HEK293 (cell line): ENCODE data around the gene BRD3.

ENCODE experiments used
- CTCF ChIA-PET: fragments of 350-600 bp; formaldehyde crosslinking; extraction: SDS; loops from one replicate; lab custom pipeline; 2021; ENCODE audit warnings: antibody characterized with exemption; lab: Yijun Ruan, JAX
- POLR2A ChIA-PET: fragments of 300-600 bp; formaldehyde crosslinking; extraction: SDS; loops from one replicate; lab custom pipeline; 2020; ENCODE audit warnings: antibody characterized with exemption, inconsistent platforms; lab: Yijun Ruan, JAX
- H3K27ac ChIP-seq: fragments of 200-500 bp; sonication (Bioruptor generic); 2 replicates; pipeline ENCODE4 v1.5.1; 2014; ENCODE audit warnings: low read depth, low read length, control low read depth, inconsistent platforms; ENCODE audit errors: extremely low read depth
- H3K36me3 ChIP-seq, 2 experiments: fragments of 200-500 bp in 1 of 2; sonication (Bioruptor generic) in 1 of 2; 1 replicate in 1 of 2; 2 replicates in 1 of 2; pipeline ENCODE4 v1.5.1; 2014 to 2017; ENCODE audit warnings: inconsistent platforms in 2 of 2, low read length in 2 of 2; ENCODE audit not compliant: control insufficient read depth in 2 of 2, insufficient read depth in 1 of 2
- H3K4me1 ChIP-seq: fragments of 200-500 bp; sonication (Bioruptor generic); 2 replicates; pipeline ENCODE4 v1.5.1; 2014; ENCODE audit warnings: mild to moderate bottlenecking, low read length, inconsistent platforms; ENCODE audit not compliant: control insufficient read depth, insufficient read depth
- H3K4me3 ChIP-seq: 2 replicates; pipeline ENCODE4 v1.5.1; 2011; ENCODE audit warnings: low read depth, mild to moderate bottlenecking, control low read depth, low read length, moderate library complexity
- H3K9me3 ChIP-seq: fragments of 200-500 bp; sonication (Bioruptor generic); 2 replicates; pipeline ENCODE4 v1.5.1; 2014; ENCODE audit warnings: low read depth, low read length, inconsistent platforms; ENCODE audit not compliant: control insufficient read depth, insufficient read depth
- AEBP2 ChIP-seq: fragments of 450-650 bp; formaldehyde crosslinking; IDR thresholded peaks from 2 replicates; pipeline ENCODE4 v1.5.1; 2016; ENCODE audit warnings: missing biosample characterization, missing genetic modification characterization, borderline replicate concordance
- GLIS1 ChIP-seq: fragments of 450-650 bp; formaldehyde crosslinking; IDR thresholded peaks from 2 replicates; pipeline ENCODE4 v1.5.1; 2016; ENCODE audit warnings: missing biosample characterization, missing genetic modification characterization
- IKZF3 ChIP-seq: fragments of 450-650 bp; IDR thresholded peaks from 2 replicates; pipeline ENCODE4 v1.5.0; 2018; ENCODE audit warnings: missing biosample characterization, mild to moderate bottlenecking, missing genetic modification characterization, moderate library complexity
- KLF10 ChIP-seq: fragments of 450-650 bp; IDR thresholded peaks from 2 replicates; pipeline ENCODE4 v1.5.1; 2018; ENCODE audit warnings: missing biosample characterization, mild to moderate bottlenecking, missing genetic modification characterization
- KLF17 ChIP-seq: fragments of 450-650 bp; formaldehyde crosslinking; IDR thresholded peaks from 2 replicates; pipeline ENCODE4 v1.5.1; 2016; ENCODE audit warnings: missing biosample characterization, missing genetic modification characterization
- KLF8 ChIP-seq: fragments of 450-650 bp; formaldehyde crosslinking; IDR thresholded peaks from 2 replicates; pipeline ENCODE4 v1.5.1; 2016; ENCODE audit warnings: missing biosample characterization, missing genetic modification characterization
- PRDM10 ChIP-seq: fragments of 450-650 bp; formaldehyde crosslinking; IDR thresholded peaks from 2 replicates; pipeline ENCODE4 v1.5.1; 2016; ENCODE audit warnings: missing biosample characterization, missing genetic modification characterization
- SETDB1 ChIP-seq: IDR thresholded peaks from one replicate; pipeline ENCODE4 v1.6.1; 2017; ENCODE audit warnings: mild to moderate bottlenecking, low read length, moderate library complexity, mixed read lengths; ENCODE audit not compliant: insufficient read length
- SP3 ChIP-seq: fragments of 450-650 bp; formaldehyde crosslinking; IDR thresholded peaks from 2 replicates; pipeline ENCODE4 v1.5.1; 2016; ENCODE audit warnings: missing biosample characterization, missing genetic modification characterization
- SP7 ChIP-seq: fragments of 450-650 bp; formaldehyde crosslinking; IDR thresholded peaks from 2 replicates; pipeline ENCODE4 v1.5.1; 2016; ENCODE audit warnings: missing biosample characterization, missing genetic modification characterization
- ZBTB17 ChIP-seq: fragments of 450-650 bp; formaldehyde crosslinking; IDR thresholded peaks from 2 replicates; pipeline ENCODE4 v1.5.1; 2016; ENCODE audit warnings: missing biosample characterization, missing genetic modification characterization
- ZBTB49 ChIP-seq: fragments of 450-650 bp; formaldehyde crosslinking; IDR thresholded peaks from 2 replicates; pipeline ENCODE4 v1.5.1; 2016; ENCODE audit warnings: missing biosample characterization, missing genetic modification characterization, low read depth
- ZNF2 ChIP-seq: fragments of 450-650 bp; formaldehyde crosslinking; IDR thresholded peaks from 2 replicates; pipeline ENCODE4 v1.5.1; 2016; ENCODE audit warnings: missing biosample characterization, missing genetic modification characterization
- ZNF354C ChIP-seq: fragments of 450-650 bp; formaldehyde crosslinking; IDR thresholded peaks from 2 replicates; pipeline ENCODE4 v1.5.1; 2016; ENCODE audit warnings: missing biosample characterization, missing genetic modification characterization, low read depth, borderline replicate concordance
- ZNF501 ChIP-seq: fragments of 450-650 bp; formaldehyde crosslinking; IDR thresholded peaks from 2 replicates; pipeline ENCODE4 v1.5.1; 2016; ENCODE audit warnings: missing biosample characterization, missing genetic modification characterization
- ZNF518A ChIP-seq: fragments of 450-650 bp; formaldehyde crosslinking; conservative IDR thresholded peaks from 2 replicates; pipeline ENCODE4 v1.5.1; 2016; ENCODE audit warnings: low read depth, missing biosample characterization, missing genetic modification characterization
- ZNF623 ChIP-seq: fragments of 450-650 bp; formaldehyde crosslinking; IDR thresholded peaks from 2 replicates; pipeline ENCODE4 v1.5.1; 2016; ENCODE audit warnings: missing biosample characterization, missing genetic modification characterization
- ZNF654 ChIP-seq: fragments of 450-650 bp; formaldehyde crosslinking; IDR thresholded peaks from 2 replicates; pipeline ENCODE4 v1.5.1; 2016; ENCODE audit warnings: low read depth, missing biosample characterization, missing genetic modification characterization
- ZNF670 ChIP-seq: fragments of 450-650 bp; formaldehyde crosslinking; IDR thresholded peaks from 2 replicates; pipeline ENCODE4 v1.5.1; 2016; ENCODE audit warnings: missing biosample characterization, missing genetic modification characterization, low read depth
- ZNF843 ChIP-seq: fragments of 450-650 bp; formaldehyde crosslinking; IDR thresholded peaks from 2 replicates; pipeline ENCODE4 v1.5.1; 2016; ENCODE audit warnings: missing biosample characterization, missing genetic modification characterization
- TF ChIP-seq, protein P1 (sequence below): fragments of 450-650 bp; formaldehyde crosslinking; IDR thresholded peaks from 2 replicates; pipeline ENCODE4 v1.5.1; 2017; ENCODE audit warnings: missing biosample characterization, missing genetic modification characterization

Gene BRD3

GRCh38 chr9:133991214-133991921 lies 76.5 kb downstream of the BRD3 start:
- peak overlapping the region; percentile 74 for H3K4me3 ChIP-seq
- H3K36me3 ChIP-seq: no peaks in the 10 kb centered on the region
- H3K9me3 ChIP-seq: no peaks in the 10 kb centered on the region
- H3K27ac ChIP-seq: peak overlapping the region; percentile 71; the same call in 1 of the 2 replicates
- POLR2A ChIA-PET: interaction anchor here (1.2 kb wide), 1 partner anchor 99 kb away, joined by 3 read pairs; no protein-coding TSS in a partner anchor
- peaks cover 8% of the 10 kb centered on the region; the same call in 1 of the 2 replicates for H3K4me1 ChIP-seq
- CTCF ChIA-PET: interaction anchor here (0.7 to 1.9 kb wide), 2 partner anchors 156 to 209 kb away, joined by 3 to 13 read pairs; no protein-coding TSS in a partner anchor
- TF ChIP-seq ZNF501 (tag by site-specific recombination): no peak
- TF ChIP-seq KLF8: peak; percentile 29; the same call in 1 of the 2 replicates
- 0 out of 2 replicates have a peak, but pooled peaks have one; percentile 9 for TF ChIP-seq SP7
- no peak for TF ChIP-seq ZNF670
- no peak for TF ChIP-seq ZNF843 (tag by site-specific recombination)
- 0 out of 2 replicates have a peak, but pooled peaks have one; percentile 5 for TF ChIP-seq PRDM10
- TF ChIP-seq, protein P1, sequence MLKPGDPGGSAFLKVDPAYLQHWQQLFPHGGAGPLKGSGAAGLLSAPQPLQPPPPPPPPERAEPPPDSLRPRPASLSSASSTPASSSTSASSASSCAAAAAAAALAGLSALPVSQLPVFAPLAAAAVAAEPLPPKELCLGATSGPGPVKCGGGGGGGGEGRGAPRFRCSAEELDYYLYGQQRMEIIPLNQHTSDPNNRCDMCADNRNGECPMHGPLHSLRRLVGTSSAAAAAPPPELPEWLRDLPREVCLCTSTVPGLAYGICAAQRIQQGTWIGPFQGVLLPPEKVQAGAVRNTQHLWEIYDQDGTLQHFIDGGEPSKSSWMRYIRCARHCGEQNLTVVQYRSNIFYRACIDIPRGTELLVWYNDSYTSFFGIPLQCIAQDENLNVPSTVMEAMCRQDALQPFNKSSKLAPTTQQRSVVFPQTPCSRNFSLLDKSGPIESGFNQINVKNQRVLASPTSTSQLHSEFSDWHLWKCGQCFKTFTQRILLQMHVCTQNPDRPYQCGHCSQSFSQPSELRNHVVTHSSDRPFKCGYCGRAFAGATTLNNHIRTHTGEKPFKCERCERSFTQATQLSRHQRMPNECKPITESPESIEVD (tag by site-specific recombination): no peak
- no peak for TF ChIP-seq ZNF654 (tag by site-specific recombination)
- peak; percentile 37 for TF ChIP-seq SP3 (tag by site-specific recombination)
- peak; percentile 41; the same call in 1 of the 2 replicates for TF ChIP-seq KLF17
- no peak for TF ChIP-seq ZNF354C (tag by site-specific recombination)
- no peak for TF ChIP-seq AEBP2 (tag by site-specific recombination)
- TF ChIP-seq ZBTB17 (tag by site-specific recombination): 0 out of 2 replicates have a peak, but pooled peaks have one; percentile 34
- no peak for TF ChIP-seq ZBTB49 (tag by site-specific recombination)
- TF ChIP-seq IKZF3 (tag by site-specific recombination): no peak
- TF ChIP-seq SETDB1: no peak
- no peak for TF ChIP-seq ZNF518A (tag by site-specific recombination)
- no peak for TF ChIP-seq ZNF623 (tag by site-specific recombination)
- peak; percentile 35 for TF ChIP-seq GLIS1 (tag by site-specific recombination)
- TF ChIP-seq ZNF2 (tag by site-specific recombination): no peak
- TF ChIP-seq KLF10 (tag by site-specific recombination): 0 out of 2 replicates have a peak, but pooled peaks have one; percentile 11
